GM20431 (cell line): Measurements from ENCODE around the gene WDR93.
"Not testable (repeated sequence)": the region's sequence is repeated elsewhere in the genome, so short reads cannot be mapped to it uniquely, and the experiment has no call there.

ENCODE experiments used
- in situ Hi-C: fragments of 300-500 bp; cut with MseI, MboI; formaldehyde crosslinking; loops from one replicate; pipeline ENCODE4 v1.15.0; 2020; ENCODE audit warnings: low sequenced_read_pairs; ENCODE audit not compliant: unreplicated experiment

Gene WDR93

GRCh38 chr15:89783111-89783860, 92.7 kb downstream of the WDR93 start:
- in situ Hi-C loops: no loop called here

GRCh38 chr15:89783861-89784685, 93.5 kb downstream of the WDR93 start:
- in situ Hi-C loops: no loop called here

GRCh38 chr15:89784686-89784960, 94.0 kb downstream of the WDR93 start:
- in situ Hi-C loops: no loop called here

- in situ Hi-C loops: no loop called here
These were observed 94.6 kb downstream of the WDR93 start for GRCh38 chr15:89785064-89785773.

GRCh38 chr15:89785774-89786140, 95.1 kb downstream of the WDR93 start:
- in situ Hi-C loops: no loop called here

- in situ Hi-C loops: no loop called here
These were observed 97.3 kb downstream of the WDR93 start for GRCh38 chr15:89787944-89788343.

GRCh38 chr15:89788585-89788984, 98.0 kb downstream of the WDR93 start:
- in situ Hi-C loops: not testable (repeated sequence)

- in situ Hi-C loops: no loop called here
These were observed 99.6 kb downstream of the WDR93 start for GRCh38 chr15:89790206-89790605.

- in situ Hi-C loops: no loop called here
These were observed 100.0 kb downstream of the WDR93 start for GRCh38 chr15:89790661-89791060.

GRCh38 chr15:89792106-89792805, 101.6 kb downstream of the WDR93 start:
- in situ Hi-C loops: no loop called here
